Lung (tissue), 12 donors: Measurements from ENCODE around the gene ITGA11. TPM values are rescaled to one million over a fixed set of nuclear protein-coding genes. Genes with fewer than 3 reads are reported as not detected.

ENCODE experiments used
- ATAC-seq: fragments of 200-7000 bp; cut with Tn5 transposase; one replicate; pipeline ENCODE4 v1.9.1; 2020; ENCODE audit warnings: moderate number of reproducible peaks; ENCODE audit not compliant: insufficient read depth, low FRiP score
- DNase-seq, 3 donors: peaks; one replicate each; pipeline ENCODE4 v3.0.0-alpha.2; 2013 to 2017
- H3K27ac ChIP-seq, 2 donors: one replicate each; pipeline ENCODE4 v1.5.1; 2013; ENCODE audit warnings: mild to moderate bottlenecking in 2 of 2, moderate library complexity in 2 of 2, control low read depth in 1 of 2, inconsistent platforms in 1 of 2, low read depth in 1 of 2, low read length in 1 of 2
- H3K27me3 ChIP-seq, 3 donors: one replicate each; pipeline ENCODE4 v1.5.1; 2013; ENCODE audit warnings: low read length in 2 of 3; ENCODE audit not compliant: control insufficient read depth in 3 of 3, insufficient read depth in 3 of 3
- H3K36me3 ChIP-seq, 4 donors: one replicate each; pipeline ENCODE4 v1.5.1; 2013; ENCODE audit warnings: low read length in 4 of 4, mild to moderate bottlenecking in 1 of 4, moderate library complexity in 1 of 4; ENCODE audit not compliant: control insufficient read depth in 4 of 4, insufficient read depth in 4 of 4
- H3K4me1 ChIP-seq, 5 donors: one replicate each; pipeline ENCODE4 v1.5.1; 2013; ENCODE audit warnings: low read length in 5 of 5, mild to moderate bottlenecking in 2 of 5, moderate library complexity in 1 of 5; ENCODE audit not compliant: control insufficient read depth in 5 of 5, insufficient read depth in 5 of 5
- H3K4me3 ChIP-seq: one replicate; pipeline ENCODE4 v1.5.1; 2013; ENCODE audit warnings: mild to moderate bottlenecking, control low read depth, moderate library complexity
- H3K9ac ChIP-seq, 2 donors: one replicate each; pipeline ENCODE4 v1.5.1; 2013; ENCODE audit warnings: low read length in 2 of 2, control low read depth in 1 of 2; ENCODE audit not compliant: insufficient read depth in 1 of 2
- H3K9me3 ChIP-seq, 4 donors: one replicate each; pipeline ENCODE4 v1.5.1; 2013; ENCODE audit warnings: low read length in 3 of 4, mild to moderate bottlenecking in 1 of 4, moderate library complexity in 1 of 4; ENCODE audit not compliant: control insufficient read depth in 4 of 4, insufficient read depth in 3 of 4
- CTCF ChIP-seq: IDR thresholded peaks from 2 replicates; pipeline ENCODE4 v1.5.1; 2012; ENCODE audit warnings: mild to moderate bottlenecking; ENCODE audit errors: control extremely low read depth, extremely low read depth
- WGBS, 2 donors: extraction: QIAGEN DNeasy Blood & Tissue Kit; methylation state at CpG; one replicate each; pipeline ENCODE4 v1.1.7; 2013; 5-methylcytosine and 5-hydroxymethylcytosine counted together
- polyA plus RNA-seq, 2 donors: library from polyadenylated mRNA; stranded (reverse); fragments of 200-250 nt; gene quantifications; one replicate each; pipeline ENCODE4 v1.2.1, GENCODE V29; 2013
- total RNA-seq, 2 donors: library from RNA; depleted of rRNA in 1 of 2; stranded (reverse); fragments of >200 nt in 1 of 2; gene quantifications; one replicate each; pipeline ENCODE4 v1.2.1, GENCODE V29; 2014 to 2021
- donor health status: control.
- donor health status: control.
- donor health status: Bipolar disorder and iron deficiency.
- donor health status: healthy.
- donor health status: DM: yes; HTN: yes; CAD: no.

Gene ITGA11
- total and polyA plus RNA-seq, 4 donors = 0.35 to 1.8 (median 1.0) TPM

- no peak for ATAC-seq
- Histone ChIP-seq H3K4me1 (peaks cover 0 to 9% (median 0%) of the 10 kb centered on the region in 5 donors), H3K27ac (no peak overlapping the region), H3K36me3 (no peaks in the 10 kb centered on the region), H3K9ac (no peak overlapping the region), H3K9me3 (no peaks in the 10 kb centered on the region), H3K27me3 (peaks cover 0 to 4% (median 0%) of the 10 kb centered on the region in 3 donors), H3K4me3 (no peak overlapping the region)
- TF ChIP-seq CTCF = no peak
- 74 to 87% methylated on average over 9 of the region's 9 CpGs for WGBS, 2 donors
- peak in 1 of 3 donors; percentile 29 for DNase-seq
Observed at GRCh38 chr15:68384451-68385239, 47.3 kb downstream of the ITGA11 start.

GRCh38 chr15:68383161-68384074 is 48.5 kb downstream of the ITGA11 start:
- DNase-seq (peak in 2 of 3 donors; percentile 37 to 47), ATAC-seq (no peak)
- Histone ChIP-seq H3K36me3 (no peaks in the 10 kb centered on the region), H3K4me3 (no peak overlapping the region), H3K4me1 (peaks cover 0 to 12% (median 0%) of the 10 kb centered on the region in 5 donors), H3K9ac (no peak overlapping the region), H3K27ac (no peak overlapping the region), H3K27me3 (peaks cover 0 to 1% (median 0%) of the 10 kb centered on the region in 3 donors), H3K9me3 (no peaks in the 10 kb centered on the region)
- TF ChIP-seq CTCF = peak; percentile 58
- 78 to 85% methylated on average over 12 of the region's 12 CpGs for WGBS, 2 donors

- WGBS, 2 donors = 93 to 94% methylated on average over 5 of the region's 5 CpGs
- no peaks in the 10 kb centered on the region for H3K36me3 ChIP-seq
- TF ChIP-seq CTCF = no peak
Observed at GRCh38 chr15:68382286-68383007, 49.5 kb downstream of the ITGA11 start.

More at GRCh38 chr15:68382286-68383007, 49.5 kb downstream of the ITGA11 start:
- DNase-seq (no peak), ATAC-seq (no peak)
- Histone ChIP-seq H3K4me3 (no peak overlapping the region), H3K27me3 (no peaks in the 10 kb centered on the region), H3K27ac (no peak overlapping the region), H3K9ac (no peak overlapping the region), H3K4me1 (peaks cover 0 to 12% (median 0%) of the 10 kb centered on the region in 5 donors), H3K9me3 (no peaks in the 10 kb centered on the region)
